ENCODE results near the gene C6orf132.

The C6orf132 gene

DNA sequence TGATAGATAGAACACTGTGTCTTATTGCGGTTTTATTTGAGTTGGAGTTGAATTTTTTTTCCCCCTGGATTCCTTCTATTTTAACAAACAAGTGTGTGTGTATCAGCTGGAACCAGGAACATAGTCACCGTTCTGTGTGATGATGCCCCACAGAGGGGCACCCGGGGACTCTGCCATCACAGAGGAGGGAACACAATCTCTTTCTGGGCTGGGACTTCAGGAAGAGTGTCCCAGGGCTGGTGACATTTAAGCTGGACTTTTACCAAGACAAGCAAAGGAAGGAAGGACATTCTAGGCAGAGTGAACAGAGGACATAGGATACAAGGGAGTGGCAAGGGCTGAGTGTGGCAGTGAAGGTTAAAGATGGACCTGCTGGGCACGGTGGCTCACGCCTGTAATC, 58.9 kb downstream of the C6orf132 start:
- no peak for DNase-seq
- Histone ChIP-seq H3K36me3 (peaks cover 24% of the 10 kb centered on the region), H3K27ac (no peak overlapping the region), H3K4me3 (ENCODE audit: low read depth, low read length) (no peak overlapping the region), H3K9me3 (ENCODE audit: severe bottlenecking) (no peaks in the 10 kb centered on the region), H3K27me3 (ENCODE audit: insufficient read depth, low read depth, severe bottlenecking) (no peaks in the 10 kb centered on the region)
- TF ChIP-seq CTCF (IDR thresholded peaks at IDR 0.05; ENCODE audit: low read depth, low read length), result no peak

DNA sequence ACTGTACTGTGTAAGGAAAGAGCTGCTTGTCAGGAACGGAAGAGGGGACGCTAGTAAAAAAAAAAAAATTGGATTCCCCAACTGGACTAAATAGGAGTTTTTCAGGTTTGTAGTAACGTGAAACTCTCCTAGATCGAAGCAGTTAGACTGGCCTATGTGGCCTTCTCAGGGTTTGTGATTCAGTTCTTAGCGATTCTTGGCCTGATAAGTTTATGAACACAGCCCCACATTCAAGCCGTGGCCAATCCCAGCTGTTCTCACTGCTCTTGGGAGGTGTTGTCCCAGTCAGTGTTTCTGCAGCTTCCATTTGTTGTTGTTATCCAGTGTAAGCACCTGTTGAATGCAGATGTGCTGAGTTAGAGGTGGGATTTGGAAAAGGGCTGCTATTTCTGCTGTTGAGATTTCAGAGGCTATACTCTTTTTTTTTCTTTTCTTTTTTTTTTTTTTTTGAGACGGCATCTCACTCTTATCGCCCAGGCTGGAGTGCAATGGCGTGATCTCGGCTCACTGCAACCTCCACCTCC, 62.4 kb downstream of the C6orf132 start:
- no peak for DNase-seq
- peaks cover 53% of the 10 kb centered on the region for H3K36me3 ChIP-seq
- TF ChIP-seq CTCF (IDR thresholded peaks at IDR 0.05; ENCODE audit: low read depth, low read length), result no peak
- H3K4me3 ChIP-seq (ENCODE audit: low read depth, low read length), result no peak overlapping the region
- no peaks in the 10 kb centered on the region for H3K9me3 ChIP-seq (ENCODE audit: severe bottlenecking)
- H3K27ac ChIP-seq, result no peak overlapping the region
- H3K27me3 ChIP-seq (ENCODE audit: insufficient read depth, low read depth, severe bottlenecking), result no peaks in the 10 kb centered on the region

DNA sequence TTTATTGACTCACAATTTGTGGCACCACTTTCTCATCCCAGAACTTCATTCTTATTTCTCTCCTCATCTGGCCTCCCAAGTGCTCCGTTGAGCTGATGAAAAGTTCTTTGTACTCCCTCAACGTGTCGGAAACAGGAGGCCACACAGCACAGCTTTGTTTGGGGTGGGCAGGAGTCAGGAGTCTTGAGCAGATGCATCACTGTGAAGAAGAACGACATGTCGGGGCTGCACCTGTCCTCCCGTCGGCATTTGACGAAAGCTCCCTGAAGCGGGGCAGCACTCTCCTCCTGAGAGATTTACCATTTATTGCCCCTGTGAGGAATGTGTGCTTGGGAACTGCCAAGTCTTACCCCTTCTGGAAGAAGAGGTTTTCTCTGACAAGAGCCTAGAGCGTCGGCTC, 64.0 kb downstream of the C6orf132 start:
- TF ChIP-seq CTCF (IDR thresholded peaks at IDR 0.05; ENCODE audit: low read depth, low read length), result no peak
- H3K36me3 ChIP-seq, result peaks cover 66% of the 10 kb centered on the region
- no peak overlapping the region for H3K4me3 ChIP-seq (ENCODE audit: low read depth, low read length)
- H3K9me3 ChIP-seq (ENCODE audit: severe bottlenecking), result no peaks in the 10 kb centered on the region
- no peak for DNase-seq
- H3K27me3 ChIP-seq (ENCODE audit: insufficient read depth, low read depth, severe bottlenecking), result no peaks in the 10 kb centered on the region
- H3K27ac ChIP-seq, result no peak overlapping the region

DNA sequence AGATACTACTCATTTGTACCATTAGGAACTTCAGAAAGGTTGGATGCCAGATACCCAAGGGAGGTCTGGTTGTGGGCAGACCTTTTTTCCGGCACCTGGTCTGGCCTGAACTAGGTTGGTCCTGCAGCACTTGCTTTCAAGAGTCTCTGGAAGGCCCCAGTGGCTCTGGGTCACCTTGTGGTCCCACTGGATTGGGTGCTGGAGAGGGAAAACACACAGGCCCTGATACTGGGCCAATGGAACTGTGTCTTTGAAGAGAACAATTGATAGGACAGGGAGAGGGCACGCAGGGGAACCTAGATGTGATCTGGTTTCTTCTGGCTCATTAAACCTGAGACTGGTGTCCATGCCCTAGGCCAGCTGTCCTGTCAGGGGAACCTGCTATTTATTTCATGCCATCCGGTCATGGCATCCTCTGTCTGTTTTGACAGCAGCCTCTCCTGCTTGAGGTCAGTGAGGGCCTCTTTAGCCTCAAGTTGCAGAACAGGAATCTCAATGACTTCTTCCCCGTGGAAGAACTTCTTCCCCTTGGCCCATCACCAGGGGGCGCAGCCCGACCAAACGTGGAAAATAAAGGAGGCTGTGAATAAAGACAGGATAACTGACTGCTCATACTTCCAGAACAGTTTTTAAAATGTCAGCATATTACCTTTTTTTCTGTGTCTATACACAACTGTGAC, 67.1 kb downstream of the C6orf132 start:
- peaks cover 82% of the 10 kb centered on the region for H3K36me3 ChIP-seq
- peak; percentile 90 for DNase-seq

GRCh38 chr6:42073287-42073686, 69.1 kb downstream of the C6orf132 start:
- Histone ChIP-seq H3K9me3 (ENCODE audit: severe bottlenecking) (no peaks in the 10 kb centered on the region), H3K4me3 (ENCODE audit: low read depth, low read length) (no peak overlapping the region), H3K36me3 (peaks cover 85% of the 10 kb centered on the region), H3K27me3 (ENCODE audit: insufficient read depth, low read depth, severe bottlenecking) (no peaks in the 10 kb centered on the region), H3K27ac (no peak overlapping the region)
- no peak for TF ChIP-seq CTCF (IDR thresholded peaks at IDR 0.05; ENCODE audit: low read depth, low read length)
- DNase-seq, result no peak

More for the DNA sequence above, 67.1 kb downstream of the C6orf132 start:
- Histone ChIP-seq H3K4me3 (ENCODE audit: low read depth, low read length) (no peak overlapping the region), H3K27me3 (ENCODE audit: insufficient read depth, low read depth, severe bottlenecking) (no peaks in the 10 kb centered on the region), H3K27ac (no peak overlapping the region), H3K9me3 (ENCODE audit: severe bottlenecking) (no peaks in the 10 kb centered on the region)
- TF ChIP-seq CTCF (IDR thresholded peaks at IDR 0.05; ENCODE audit: low read depth, low read length), result peak; percentile 91

Data from WERI-Rb-1 (cell line).